ENCODE results near the gene FBRS.

FBRS gene

GRCh38 chr16:30660424-30661261 is 2.4 kb downstream of the FBRS start:
- Histone ChIP-seq H4K5ac (ENCODE audit: low read length) (no peak overlapping the region), H2BK5ac (ENCODE audit: low read length) (no peak overlapping the region), H3K79me1 (ENCODE audit: low read length) (peaks cover 7% of the 10 kb centered on the region), H3K27me3 (ENCODE audit: insufficient read depth, low read length, poor library complexity) (no peaks in the 10 kb centered on the region), H3K36me3 (ENCODE audit: control insufficient read depth, insufficient read depth, low read length) (peaks cover 10% of the 10 kb centered on the region), H3K9ac (ENCODE audit: low read length) (peak overlapping the region; percentile 89), H3K4me1 (ENCODE audit: control insufficient read depth, low read depth, low read length) (peaks cover 3% of the 10 kb centered on the region), H2BK120ac (ENCODE audit: low read depth, low read length) (no peak overlapping the region), H3K18ac (ENCODE audit: low read length) (no peak overlapping the region), H3K79me2 (ENCODE audit: control insufficient read depth, insufficient read depth, low read length) (no peaks in the 10 kb centered on the region), H3K4ac (ENCODE audit: low read depth, low read length) (no peak overlapping the region), H3K4me2 (ENCODE audit: low read length) (peak overlapping the region; percentile 58), H2BK15ac (replicated peaks; ENCODE audit: low read depth) (no peak overlapping the region), H3K56ac (ENCODE audit: low read length) (peak overlapping the region; percentile 99), H2AK5ac (ENCODE audit: low read length) (no peak overlapping the region), H3K4me3 (ENCODE audit: low read length) (no peak overlapping the region), H3K23ac (ENCODE audit: low read length) (no peak overlapping the region), H4K8ac (ENCODE audit: low read depth, low read length) (no peak overlapping the region), H3K27ac (ENCODE audit: low read depth, low read length) (no peak overlapping the region)
- WGBS (ENCODE audit: extremely low coverage, insufficient coverage, low lambda C conversion rate): no CpG with 5 or more reads among the region's 21 CpGs
- DNase-seq: no peak

GRCh38 chr16:30662449-30662848 is 4.2 kb downstream of the FBRS start:
- Histone ChIP-seq H3K9ac (ENCODE audit: low read length) (no peak overlapping the region), H3K79me1 (ENCODE audit: low read length) (peaks cover 7% of the 10 kb centered on the region), H3K18ac (ENCODE audit: low read length) (no peak overlapping the region), H2AK5ac (ENCODE audit: low read length) (no peak overlapping the region), H4K8ac (ENCODE audit: low read depth, low read length) (no peak overlapping the region), H3K27me3 (ENCODE audit: insufficient read depth, low read length, poor library complexity) (no peaks in the 10 kb centered on the region), H3K36me3 (ENCODE audit: control insufficient read depth, insufficient read depth, low read length) (peaks cover 13% of the 10 kb centered on the region), H2BK5ac (ENCODE audit: low read length) (no peak overlapping the region), H3K56ac (ENCODE audit: low read length) (no peak overlapping the region), H4K5ac (ENCODE audit: low read length) (no peak overlapping the region), H3K27ac (ENCODE audit: low read depth, low read length) (no peak overlapping the region), H3K4me1 (ENCODE audit: control insufficient read depth, low read depth, low read length) (peaks cover 3% of the 10 kb centered on the region), H2BK120ac (ENCODE audit: low read depth, low read length) (no peak overlapping the region), H3K4me3 (ENCODE audit: low read length) (no peak overlapping the region), H3K4ac (ENCODE audit: low read depth, low read length) (no peak overlapping the region), H3K23ac (ENCODE audit: low read length) (no peak overlapping the region), H2BK15ac (replicated peaks; ENCODE audit: low read depth) (no peak overlapping the region), H3K79me2 (ENCODE audit: control insufficient read depth, insufficient read depth, low read length) (no peaks in the 10 kb centered on the region), H3K4me2 (ENCODE audit: low read length) (no peak overlapping the region)
- no peak for DNase-seq
- WGBS (ENCODE audit: extremely low coverage, insufficient coverage, low lambda C conversion rate): no CpG with 5 or more reads among the region's 17 CpGs

- H3K27ac ChIP-seq (ENCODE audit: low read depth, low read length): no peak overlapping the region
- no peak for DNase-seq
- no peaks in the 10 kb centered on the region for H3K79me2 ChIP-seq (ENCODE audit: control insufficient read depth, insufficient read depth, low read length)
- no peak overlapping the region for H3K18ac ChIP-seq (ENCODE audit: low read length)
- no peak overlapping the region for H2BK5ac ChIP-seq (ENCODE audit: low read length)
- H4K8ac ChIP-seq (ENCODE audit: low read depth, low read length): no peak overlapping the region
- no CpG with 5 or more reads among the region's 8 CpGs for WGBS (ENCODE audit: extremely low coverage, insufficient coverage, low lambda C conversion rate)
- no peak overlapping the region for H2BK15ac ChIP-seq (replicated peaks; ENCODE audit: low read depth)
- no peak overlapping the region for H2BK120ac ChIP-seq (ENCODE audit: low read depth, low read length)
- H3K4ac ChIP-seq (ENCODE audit: low read depth, low read length): no peak overlapping the region
- no peak overlapping the region for H3K23ac ChIP-seq (ENCODE audit: low read length)
- H4K5ac ChIP-seq (ENCODE audit: low read length): no peak overlapping the region
- H3K36me3 ChIP-seq (ENCODE audit: control insufficient read depth, insufficient read depth, low read length): peaks cover 13% of the 10 kb centered on the region
- H2AK5ac ChIP-seq (ENCODE audit: low read length): no peak overlapping the region
- no peaks in the 10 kb centered on the region for H3K27me3 ChIP-seq (ENCODE audit: insufficient read depth, low read length, poor library complexity)
- no peak overlapping the region for H3K9ac ChIP-seq (ENCODE audit: low read length)
- peaks cover 7% of the 10 kb centered on the region for H3K79me1 ChIP-seq (ENCODE audit: low read length)
- no peak overlapping the region for H3K56ac ChIP-seq (ENCODE audit: low read length)
- no peak overlapping the region for H3K4me3 ChIP-seq (ENCODE audit: low read length)
- H3K4me2 ChIP-seq (ENCODE audit: low read length): no peak overlapping the region
- H3K4me1 ChIP-seq (ENCODE audit: control insufficient read depth, low read depth, low read length): peaks cover 3% of the 10 kb centered on the region
Measured at GRCh38 chr16:30663038-30663437, 4.8 kb downstream of the FBRS start.

- WGBS (ENCODE audit: extremely low coverage, insufficient coverage, low lambda C conversion rate): no CpG with 5 or more reads among the region's 9 CpGs
- no peak overlapping the region for H2BK15ac ChIP-seq (replicated peaks; ENCODE audit: low read depth)
- no peak overlapping the region for H3K4ac ChIP-seq (ENCODE audit: low read depth, low read length)
- no peak overlapping the region for H3K4me2 ChIP-seq (ENCODE audit: low read length)
- H3K36me3 ChIP-seq (ENCODE audit: control insufficient read depth, insufficient read depth, low read length): peaks cover 13% of the 10 kb centered on the region
- H2BK120ac ChIP-seq (ENCODE audit: low read depth, low read length): no peak overlapping the region
- no peaks in the 10 kb centered on the region for H3K79me2 ChIP-seq (ENCODE audit: control insufficient read depth, insufficient read depth, low read length)
- no peak overlapping the region for H3K27ac ChIP-seq (ENCODE audit: low read depth, low read length)
- no peak overlapping the region for H3K23ac ChIP-seq (ENCODE audit: low read length)
- H3K4me3 ChIP-seq (ENCODE audit: low read length): no peak overlapping the region
- H3K9ac ChIP-seq (ENCODE audit: low read length): no peak overlapping the region
- H3K27me3 ChIP-seq (ENCODE audit: insufficient read depth, low read length, poor library complexity): no peaks in the 10 kb centered on the region
- H3K18ac ChIP-seq (ENCODE audit: low read length): no peak overlapping the region
- H4K5ac ChIP-seq (ENCODE audit: low read length): no peak overlapping the region
- H2BK5ac ChIP-seq (ENCODE audit: low read length): no peak overlapping the region
- DNase-seq: no peak
- H2AK5ac ChIP-seq (ENCODE audit: low read length): no peak overlapping the region
- peaks cover 7% of the 10 kb centered on the region for H3K79me1 ChIP-seq (ENCODE audit: low read length)
- no peak overlapping the region for H3K56ac ChIP-seq (ENCODE audit: low read length)
- no peak overlapping the region for H4K8ac ChIP-seq (ENCODE audit: low read depth, low read length)
- peaks cover 3% of the 10 kb centered on the region for H3K4me1 ChIP-seq (ENCODE audit: control insufficient read depth, low read depth, low read length)
Measured at GRCh38 chr16:30663820-30664219, 5.6 kb downstream of the FBRS start.

GRCh38 chr16:30664616-30665109 is 6.4 kb downstream of the FBRS start:
- Histone ChIP-seq H2BK15ac (replicated peaks; ENCODE audit: low read depth) (no peak overlapping the region), H3K36me3 (ENCODE audit: control insufficient read depth, insufficient read depth, low read length) (peaks cover 13% of the 10 kb centered on the region), H3K4me1 (ENCODE audit: control insufficient read depth, low read depth, low read length) (peaks cover 3% of the 10 kb centered on the region), H2BK5ac (ENCODE audit: low read length) (no peak overlapping the region), H3K56ac (ENCODE audit: low read length) (no peak overlapping the region), H3K27ac (ENCODE audit: low read depth, low read length) (no peak overlapping the region), H2AK5ac (ENCODE audit: low read length) (no peak overlapping the region), H3K9ac (ENCODE audit: low read length) (no peak overlapping the region), H3K79me2 (ENCODE audit: control insufficient read depth, insufficient read depth, low read length) (no peaks in the 10 kb centered on the region), H3K4ac (ENCODE audit: low read depth, low read length) (no peak overlapping the region), H2BK120ac (ENCODE audit: low read depth, low read length) (no peak overlapping the region), H3K23ac (ENCODE audit: low read length) (no peak overlapping the region), H3K27me3 (ENCODE audit: insufficient read depth, low read length, poor library complexity) (no peaks in the 10 kb centered on the region), H3K79me1 (ENCODE audit: low read length) (peaks cover 7% of the 10 kb centered on the region), H4K8ac (ENCODE audit: low read depth, low read length) (no peak overlapping the region), H3K4me2 (ENCODE audit: low read length) (no peak overlapping the region), H4K5ac (ENCODE audit: low read length) (no peak overlapping the region), H3K4me3 (ENCODE audit: low read length) (no peak overlapping the region), H3K18ac (ENCODE audit: low read length) (no peak overlapping the region)
- no peak for DNase-seq
- no CpG with 5 or more reads among the region's 15 CpGs for whole genome bisulfite sequencing (ENCODE audit: extremely low coverage, insufficient coverage, low lambda C conversion rate)

Data from mesendoderm (in vitro differentiated cells).